ENCODE data around the gene LRRK1.

GRCh38 chr15:100898152-100898490 lies 21.0 kb upstream of the LRRK1 start:
- no peak for TF ChIP-seq POLR2AphosphoS5 (IDR thresholded peaks at IDR 0.05)
- TF ChIP-seq CTCF (IDR thresholded peaks at IDR 0.05), result no peak
- TF ChIP-seq EP300 (IDR thresholded peaks at IDR 0.05), result no peak

Data from sigmoid colon (tissue), 4 donors.